BJ (cell line): ENCODE data around the gene DTYMK. TPM values are rescaled to one million over a fixed set of nuclear protein-coding genes. Genes with fewer than 3 reads are reported as not detected.

Experiments used
- CTCF ChIA-PET: fragments of 350-600 bp; formaldehyde crosslinking; extraction: SDS; loops from one replicate; lab custom pipeline; 2021; ENCODE audit warnings: antibody characterized with exemption, inconsistent platforms; lab: Yijun Ruan, JAX
- POLR2A ChIA-PET: fragments of 300-600 bp; sonication (Branson Sonifier 250); formaldehyde crosslinking; extraction: SDS; loops from one replicate; lab custom pipeline; 2021; ENCODE audit warnings: antibody characterized with exemption; lab: Charles Lee
- DNase-seq: peaks from one replicate; pipeline ENCODE4 v3.0.0-alpha.2; 2011; ENCODE audit warnings: low read depth
- H3K27me3 ChIP-seq: 2 replicates; pipeline ENCODE4 v1.6.0; 2011; ENCODE audit warnings: low read length; ENCODE audit not compliant: control insufficient read depth, insufficient read depth
- H3K36me3 ChIP-seq: 2 replicates; pipeline ENCODE4 v1.5.1; 2011; ENCODE audit warnings: low read length; ENCODE audit not compliant: control insufficient read depth, insufficient read depth
- H3K4me3 ChIP-seq: 2 replicates; pipeline ENCODE4 v1.5.1; 2011; ENCODE audit warnings: low read depth, mild to moderate bottlenecking, control low read depth, low read length
- CTCF ChIP-seq: IDR thresholded peaks from 2 replicates; pipeline ENCODE4 v1.5.1; 2011; ENCODE audit warnings: low read depth, mild to moderate bottlenecking, control low read depth, inconsistent platforms, low read length, moderate library complexity; ENCODE audit not compliant: insufficient read depth
- polyA plus RNA-seq: library from polyadenylated mRNA; depleted of rRNA; stranded (reverse); fragments of >200 nt; gene quantifications from 2 replicates; pipeline ENCODE4 v1.2.3, GENCODE V29; 2011

DTYMK gene
- polyA plus RNA-seq, 1 experiment, result 43.8 TPM

GRCh38 chr2:241722896-241723454 lies 36.4 kb upstream of the DTYMK start:
- DNase-seq, result no peak
- no peaks in the 10 kb centered on the region for H3K27me3 ChIP-seq
- POLR2A ChIA-PET, result no interaction called here
- no peak overlapping the region for H3K4me3 ChIP-seq
- TF ChIP-seq CTCF, result no peak
- H3K36me3 ChIP-seq, result peaks cover 31% of the 10 kb centered on the region
- CTCF ChIA-PET, result interaction anchor here (1.4 kb wide), 1 partner anchor 156 kb away, joined by 4 read pairs; no protein-coding TSS in a partner anchor

DNA sequence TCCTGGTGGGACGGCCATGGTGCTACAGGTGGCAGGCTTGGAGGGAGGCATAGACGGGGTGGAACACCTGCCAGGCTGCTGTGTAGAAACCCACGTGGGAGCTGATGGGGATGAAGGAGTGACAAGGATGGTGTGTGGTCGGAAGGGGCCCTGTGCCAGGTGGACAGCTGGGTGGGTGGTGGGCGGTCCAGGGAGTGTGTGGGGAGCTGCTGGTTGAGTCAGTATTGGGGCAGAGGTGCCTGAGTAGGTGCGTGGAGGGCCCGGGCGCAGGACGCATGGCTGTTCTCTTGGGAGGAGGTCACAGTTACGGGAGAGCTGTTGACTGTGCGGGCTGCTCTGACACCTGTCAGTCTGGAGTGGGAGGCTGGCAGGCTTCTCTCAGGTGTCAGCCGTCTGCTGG lies 35.2 kb upstream of the DTYMK start:
- no peaks in the 10 kb centered on the region for H3K27me3 ChIP-seq
- ChIA-PET CTCF (interaction anchor here (0.6 to 2.1 kb wide), 5 partner anchors 10 to 157 kb away, joined by 3 to 8 read pairs (median 3); partner anchors contain the start of genes D2HGDH and ING5), POLR2A (no interaction called here)
- no peak for DNase-seq
- H3K36me3 ChIP-seq, result peaks cover 31% of the 10 kb centered on the region
- no peak overlapping the region for H3K4me3 ChIP-seq
- no peak for TF ChIP-seq CTCF

GRCh38 chr2:241720560-241720959 lies 33.9 kb upstream of the DTYMK start:
- H3K27me3 ChIP-seq, result no peaks in the 10 kb centered on the region
- TF ChIP-seq CTCF, result no peak
- peaks cover 31% of the 10 kb centered on the region for H3K36me3 ChIP-seq
- ChIA-PET POLR2A (no interaction called here), CTCF (interaction anchor here (2.1 kb wide), 1 partner anchor 18 kb away, joined by 8 read pairs; the partner anchor contains the start of gene ING5)
- no peak overlapping the region for H3K4me3 ChIP-seq
- no peak for DNase-seq

DNA sequence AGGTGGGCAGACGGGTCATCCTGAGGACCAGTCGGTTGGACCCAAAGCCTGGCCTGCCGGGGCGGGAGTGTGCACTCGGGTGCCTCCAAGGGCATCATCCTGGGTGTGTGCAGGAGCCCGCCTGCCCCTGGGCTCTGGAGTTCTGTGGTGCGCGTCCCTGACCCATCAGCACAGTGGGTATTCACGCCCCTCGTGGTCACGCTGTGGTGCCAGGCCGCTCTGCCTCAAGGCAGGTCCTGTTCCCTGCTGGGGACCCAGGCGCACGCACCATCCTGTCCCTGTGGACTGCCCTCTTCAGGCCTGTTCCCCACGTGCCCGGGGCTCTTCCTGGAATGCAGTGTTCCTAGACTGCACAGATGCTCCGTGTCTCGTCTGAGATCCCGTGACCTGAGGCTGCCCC lies 33.5 kb upstream of the DTYMK start:
- ChIA-PET CTCF (no interaction called here), POLR2A (no interaction called here)
- TF ChIP-seq CTCF, result no peak
- Histone ChIP-seq H3K36me3 (peaks cover 31% of the 10 kb centered on the region), H3K27me3 (no peaks in the 10 kb centered on the region), H3K4me3 (no peak overlapping the region)
- DNase-seq, result no peak

DNA sequence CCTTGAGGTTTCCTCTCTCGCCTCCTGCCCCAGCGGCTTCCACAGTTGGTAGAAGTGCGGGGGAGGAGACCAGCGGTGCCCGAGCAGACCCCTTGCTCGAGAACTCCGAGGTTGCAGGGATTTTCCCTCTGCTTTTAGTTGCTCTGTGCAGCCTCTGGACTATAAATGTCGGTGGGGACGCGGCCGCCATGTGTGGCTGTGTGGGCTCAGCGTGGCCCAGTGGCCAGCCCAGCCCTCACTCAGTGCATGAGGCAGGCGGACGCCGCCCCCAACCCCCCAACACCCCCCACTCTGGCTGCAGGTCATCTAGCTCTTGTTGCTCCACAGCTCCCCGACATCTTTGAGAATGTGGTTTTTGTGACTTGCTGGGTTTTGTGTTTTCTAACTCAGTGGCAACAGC lies 32.5 kb upstream of the DTYMK start:
- no peak for DNase-seq
- no peaks in the 10 kb centered on the region for H3K27me3 ChIP-seq
- H3K36me3 ChIP-seq, result peaks cover 32% of the 10 kb centered on the region
- TF ChIP-seq CTCF, result no peak
- ChIA-PET CTCF (interaction anchor here (2.1 kb wide), 1 partner anchor 16 kb away, joined by 5 read pairs; no protein-coding TSS in a partner anchor), POLR2A (no interaction called here)
- no peak overlapping the region for H3K4me3 ChIP-seq
